ENCODE measurements around the gene ADAMTS17. TPM values are rescaled to one million over a fixed set of nuclear protein-coding genes. Genes with fewer than 3 reads are reported as not detected.
A peak's percentile ranks its signal among the peaks of the same experiment; 100 is the strongest.
"Not testable (repeated sequence)": the region's sequence is repeated elsewhere in the genome, so short reads cannot be mapped to it uniquely, and the experiment has no call there.

The ADAMTS17 gene
- total RNA-seq, 1 experiment from 2014 or later = 1.8 TPM

DNA sequence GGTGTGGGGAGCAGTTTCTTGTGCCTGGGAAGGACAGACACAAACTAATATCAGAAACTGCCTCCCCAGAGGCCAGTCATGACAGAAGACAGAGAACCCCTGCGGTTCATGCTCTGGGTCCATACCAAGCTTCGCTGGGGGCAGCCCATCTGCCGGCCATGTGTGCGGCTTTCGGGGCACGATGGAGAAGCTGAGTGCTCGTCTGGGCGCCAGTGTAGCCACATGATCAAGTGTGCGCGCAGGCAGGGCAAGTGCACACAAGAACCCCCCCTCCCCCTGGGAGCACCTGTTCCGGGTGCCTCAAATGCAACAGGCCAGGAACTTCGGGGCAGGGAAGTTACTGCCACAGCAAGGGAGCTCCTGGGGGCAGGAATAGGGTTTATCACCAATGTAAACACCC, 1.8 kb downstream of the ADAMTS17 start (continued):
- no peak for TF ChIP-seq ZNF532 (CRISPR knock-in tag; IDR thresholded peaks at IDR 0.05; ENCODE audit: borderline replicate concordance)
- TF ChIP-seq ZNF138 (CRISPR knock-in tag; conservative IDR thresholded peaks at IDR 0.05) = no peak
- no peak for TF ChIP-seq FOXK1 (CRISPR knock-in tag; IDR thresholded peaks at IDR 0.05)
- no peak for TF ChIP-seq TCF7 (CRISPR knock-in tag; IDR thresholded peaks at IDR 0.05; ENCODE audit: low read depth)
- TF ChIP-seq SMAD3 (CRISPR knock-in tag; IDR thresholded peaks at IDR 0.05; ENCODE audit: borderline replicate concordance) = no peak

GRCh38 chr15:100339451-100339850, 2.3 kb downstream of the ADAMTS17 start:
- CTCF ChIA-PET = interaction anchor here (0.6 to 8.6 kb wide), 43 partner anchors 9 to 430 kb away, joined by 3 to 110 read pairs (median 5); partner anchors contain the start of gene ASB7
- H3K36me3 Mint-ChIP-seq; H3K27ac Mint-ChIP-seq; DNase-seq (ENCODE audit: low spot score); H3K9me3 Mint-ChIP-seq; H3K4me3 Mint-ChIP-seq: not testable (repeated sequence)
- 0 out of 2 replicates have a peak, but pooled peaks have one; percentile 3 for ATAC-seq
- POLR2A ChIA-PET = interaction anchor here (0.5 to 0.9 kb wide), 3 partner anchors 10 to 386 kb away, joined by 3 read pairs; no protein-coding TSS in a partner anchor
- Mint-ChIP-seq H3K4me1 (peaks cover 32% of the 10 kb centered on the region), H3K27me3 (ENCODE audit: low read depth) (peaks cover 49% of the 10 kb centered on the region)

DNA sequence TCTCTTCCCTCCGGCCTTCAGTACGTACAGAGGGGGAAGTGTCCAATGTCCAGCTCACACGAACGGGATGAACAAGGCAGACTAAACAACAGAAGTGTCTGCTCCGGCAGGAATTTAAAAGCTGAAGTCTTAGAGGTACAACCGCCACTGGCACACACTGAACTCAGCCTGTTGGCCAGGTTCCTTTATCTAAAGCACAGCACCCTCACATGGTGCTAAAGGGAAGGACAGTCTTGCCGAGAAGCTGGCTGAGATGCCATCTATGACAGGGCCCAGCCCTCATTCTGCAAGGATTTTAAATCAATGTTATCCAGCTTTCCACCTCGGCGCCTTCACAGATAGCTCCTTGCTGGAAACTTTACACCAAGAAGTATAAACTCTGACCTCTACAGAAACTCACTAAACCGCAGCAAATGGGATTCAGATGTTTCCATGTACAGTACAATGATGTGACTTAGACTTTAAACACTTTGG, 2.8 kb downstream of the ADAMTS17 start:
- peak; percentile 68 for TF ChIP-seq CTCF (IDR thresholded peaks at IDR 0.05)
- TF ChIP-seq ATF3 (CRISPR knock-in tag; conservative IDR thresholded peaks at IDR 0.05) = no peak
- DNase-seq (ENCODE audit: low spot score) (peak; percentile 61), ATAC-seq (peak; percentile 58)
- H3K27me3 Mint-ChIP-seq (ENCODE audit: low read depth) = peaks cover 45% of the 10 kb centered on the region
- peaks cover 35% of the 10 kb centered on the region for H3K4me1 Mint-ChIP-seq
- H3K27ac Mint-ChIP-seq = no peak overlapping the region
- ChIA-PET POLR2A (interaction anchor here (0.5 to 0.9 kb wide), 3 partner anchors 11 to 385 kb away, joined by 3 read pairs; no protein-coding TSS in a partner anchor), CTCF (interaction anchor here (0.6 to 8.6 kb wide), 44 partner anchors 8 to 429 kb away, joined by 3 to 110 read pairs (median 4); partner anchors contain the start of gene ASB7)
- H3K9me3 Mint-ChIP-seq = no peaks in the 10 kb centered on the region
- no peak overlapping the region for H3K4me3 Mint-ChIP-seq
- no peaks in the 10 kb centered on the region; the same call in 1 of the 2 replicates for H3K36me3 Mint-ChIP-seq

- Mint-ChIP-seq H3K4me1 (peaks cover 37% of the 10 kb centered on the region), H3K9me3 (no peaks in the 10 kb centered on the region), H3K27ac (no peak overlapping the region), H3K4me3 (no peak overlapping the region), H3K36me3 (no peaks in the 10 kb centered on the region; the same call in 1 of the 2 replicates), H3K27me3 (ENCODE audit: low read depth) (peaks cover 37% of the 10 kb centered on the region)
- ChIA-PET POLR2A (no interaction called here), CTCF (interaction anchor here (0.7 to 8.6 kb wide), 28 partner anchors 8 to 428 kb away, joined by 3 to 110 read pairs (median 6); partner anchors contain the start of gene ASB7)
- DNase-seq (ENCODE audit: low spot score) (no peak), ATAC-seq (no peak)
- no peak for TF ChIP-seq NFYB (CRISPR knock-in tag; conservative IDR thresholded peaks at IDR 0.05; ENCODE audit: low read depth)
- TF ChIP-seq, protein P1, sequence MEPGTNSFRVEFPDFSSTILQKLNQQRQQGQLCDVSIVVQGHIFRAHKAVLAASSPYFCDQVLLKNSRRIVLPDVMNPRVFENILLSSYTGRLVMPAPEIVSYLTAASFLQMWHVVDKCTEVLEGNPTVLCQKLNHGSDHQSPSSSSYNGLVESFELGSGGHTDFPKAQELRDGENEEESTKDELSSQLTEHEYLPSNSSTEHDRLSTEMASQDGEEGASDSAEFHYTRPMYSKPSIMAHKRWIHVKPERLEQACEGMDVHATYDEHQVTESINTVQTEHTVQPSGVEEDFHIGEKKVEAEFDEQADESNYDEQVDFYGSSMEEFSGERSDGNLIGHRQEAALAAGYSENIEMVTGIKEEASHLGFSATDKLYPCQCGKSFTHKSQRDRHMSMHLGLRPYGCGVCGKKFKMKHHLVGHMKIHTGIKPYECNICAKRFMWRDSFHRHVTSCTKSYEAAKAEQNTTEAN (CRISPR knock-in tag; IDR thresholded peaks at IDR 0.05) = no peak
- TF ChIP-seq E2F1 (CRISPR knock-in tag; IDR thresholded peaks at IDR 0.05) = no peak
- TF ChIP-seq OVOL2 (CRISPR knock-in tag; IDR thresholded peaks at IDR 0.05; ENCODE audit: borderline replicate concordance) = no peak
- TF ChIP-seq TCF7 (CRISPR knock-in tag; IDR thresholded peaks at IDR 0.05; ENCODE audit: low read depth) = no peak
- TF ChIP-seq, protein P2, sequence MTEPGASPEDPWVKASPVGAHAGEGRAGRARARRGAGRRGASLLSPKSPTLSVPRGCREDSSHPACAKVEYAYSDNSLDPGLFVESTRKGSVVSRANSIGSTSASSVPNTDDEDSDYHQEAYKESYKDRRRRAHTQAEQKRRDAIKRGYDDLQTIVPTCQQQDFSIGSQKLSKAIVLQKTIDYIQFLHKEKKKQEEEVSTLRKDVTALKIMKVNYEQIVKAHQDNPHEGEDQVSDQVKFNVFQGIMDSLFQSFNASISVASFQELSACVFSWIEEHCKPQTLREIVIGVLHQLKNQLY (CRISPR knock-in tag; IDR thresholded peaks at IDR 0.05) = no peak
- no peak for TF ChIP-seq KAT7 (CRISPR knock-in tag; IDR thresholded peaks at IDR 0.05; ENCODE audit: borderline replicate concordance)
- TF ChIP-seq ZNF396 (CRISPR knock-in tag; IDR thresholded peaks at IDR 0.05; ENCODE audit: borderline replicate concordance) = no peak
- TF ChIP-seq CBFB (CRISPR knock-in tag; IDR thresholded peaks at IDR 0.05; ENCODE audit: low read depth) = no peak
- TF ChIP-seq RORB (CRISPR knock-in tag; IDR thresholded peaks at IDR 0.05) = no peak
Observed at GRCh38 chr15:100338247-100338646, 3.5 kb downstream of the ADAMTS17 start.
